Heart left ventricle (tissue), 13 donors: Measurements from ENCODE around the gene CCDC7.

Source experiments
- CTCF ChIP-seq, 12 donors: fragments of 200-600 bp; sonication (generic) in 4 of 12; IDR thresholded peaks; one replicate each; pipeline versions ENCODE4 v1.5.0 to v1.8.0; 2018 to 2022; ENCODE audit warnings: antibody characterized with exemption in 12 of 12, mild to moderate bottlenecking in 5 of 12
- POLR2A ChIP-seq, 2 donors: fragments of 450-650 bp; IDR thresholded peaks; one replicate each; pipeline ENCODE4 v1.6.1; 2017; ENCODE audit warnings: antibody characterized with exemption in 2 of 2, mild to moderate bottlenecking in 2 of 2, moderate library complexity in 2 of 2
- donor health status: ischemic (EF 13 %, LVEDD 7.1; RV severe dilation, severe dysfunction).
- donor health status: DM: no; HTN: yes; CAD: no.
- donor health status: DM: no; HTN: no; CAD: no.
- donor health status: ischemic (EF 25% LVEDD 6.9; RV normal size, moderate dysfunction).
- donor health status: ischemic (EF 25% LVEDD 5.7; RV mildly dilated, moderate dysfunction).
- donor health status: ischemic (EF 35%, LVEDD 5.7; RV mildly dilated, moderate dysfunction).
- donor health status: nonischemic (EF 11% LVEDD 7.7; RV severe dilation, severe dysfunction).
- donor health status: DM: yes; HTN: yes; CAD: no.
- donor health status: PGD.
- donor health status: ischemic (EF 29% LVEDD 5.4; RV normal size, mild dysfunction).
- donor health status: nonischemic (EF 23%, LVEDD 6.1; RV moderate dilation, normal function).

GRCh38 chr10:32790483-32790882, 344.5 kb downstream of the CCDC7 start:
- no peak for TF ChIP-seq CTCF (IDR thresholded peaks at IDR 0.05)
- no peak for TF ChIP-seq POLR2A (IDR thresholded peaks at IDR 0.05)
